Measurements from ENCODE around the gene NXN.
"Not testable (repeated sequence)": the region's sequence is repeated elsewhere in the genome, so short reads cannot be mapped to it uniquely, and the experiment has no call there.

NXN gene

DNA sequence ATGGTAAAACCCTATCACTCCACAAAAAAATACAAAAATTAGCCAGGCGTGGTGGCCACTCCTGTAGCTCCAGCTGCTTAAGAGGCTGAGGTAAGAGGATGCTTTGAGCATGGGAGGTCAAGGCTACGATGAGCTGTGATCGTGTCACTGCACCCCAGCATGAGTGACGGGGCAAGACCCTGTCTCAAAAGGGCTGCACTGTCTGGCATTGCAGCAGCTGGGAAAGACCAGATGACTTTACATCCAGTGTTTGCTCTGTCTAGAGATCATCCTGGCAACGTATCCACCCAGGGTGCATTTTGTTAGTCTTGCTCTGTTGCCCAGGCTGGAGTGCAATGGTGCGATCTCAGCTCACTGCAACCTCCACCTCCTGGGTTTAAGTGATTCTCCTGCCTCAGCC, 145.4 kb downstream of the NXN start:
- Histone ChIP-seq H3K9me3 (ENCODE audit: control insufficient read depth, low read length) (peaks cover 4% of the 10 kb centered on the region), H3K27ac (ENCODE audit: low read length, poor library complexity, severe bottlenecking) (no peak overlapping the region), H3K9ac (ENCODE audit: low read length) (no peak overlapping the region), H3K23ac (ENCODE audit: low read length in 2 of 2) (no peak overlapping the region), H3K14ac (ENCODE audit: low read length in 2 of 2) (no peak overlapping the region), H2BK15ac (ENCODE audit: low read depth, poor library complexity, severe bottlenecking) (no peak overlapping the region), H4K8ac (ENCODE audit: low read length) (peak overlapping the region; percentile 8), H3K4me1 (ENCODE audit: control insufficient read depth, insufficient read depth, low read depth, low read length) (peaks cover 11% of the 10 kb centered on the region), H3K79me1 (replicated peaks; ENCODE audit: low read length, poor library complexity, severe bottlenecking) (peaks cover 27% of the 10 kb centered on the region), H2AFZ (ENCODE audit: low read depth, low read length) (no peak overlapping the region), H3K4me3 (ENCODE audit: insufficient read depth in 1 of 2, low read depth in 1 of 2, low read length in 2 of 2) (no peak overlapping the region), H3K4me2 (ENCODE audit: low read length, poor library complexity, severe bottlenecking) (no peak overlapping the region), H2BK120ac (ENCODE audit: low read depth, low read length) (no peak overlapping the region), H3K36me3 (ENCODE audit: control insufficient read depth in 1 of 2, insufficient read depth in 2 of 2, low read depth in 1 of 2, low read length in 2 of 2) (peaks cover 0 to 3% of the 10 kb centered on the region in 2 experiments), H2AK5ac (ENCODE audit: low read length, severe bottlenecking) (peak overlapping the region; percentile 12), H2BK5ac (ENCODE audit: low read depth, low read length, poor library complexity, severe bottlenecking) (no peak overlapping the region), H3K27me3 (ENCODE audit: control insufficient read depth in 1 of 2, insufficient read depth in 1 of 2, low read length in 2 of 2) (no peaks in the 10 kb centered on the region), H3K18ac (ENCODE audit: low read depth in 1 of 2, low read length in 2 of 2) (peak overlapping the region in 1 of 2 experiments; percentile 26), H2BK12ac (ENCODE audit: low read length in 2 of 2) (peak overlapping the region in 1 of 2 experiments; percentile 0), H3K4ac (ENCODE audit: low read depth in 1 of 2, low read length in 2 of 2) (no peak overlapping the region), H4K91ac (ENCODE audit: low read length) (no peak overlapping the region)
- WGBS: 96% methylated on average over 6 of the region's 6 CpGs
- DNase-seq: no peak

DNA sequence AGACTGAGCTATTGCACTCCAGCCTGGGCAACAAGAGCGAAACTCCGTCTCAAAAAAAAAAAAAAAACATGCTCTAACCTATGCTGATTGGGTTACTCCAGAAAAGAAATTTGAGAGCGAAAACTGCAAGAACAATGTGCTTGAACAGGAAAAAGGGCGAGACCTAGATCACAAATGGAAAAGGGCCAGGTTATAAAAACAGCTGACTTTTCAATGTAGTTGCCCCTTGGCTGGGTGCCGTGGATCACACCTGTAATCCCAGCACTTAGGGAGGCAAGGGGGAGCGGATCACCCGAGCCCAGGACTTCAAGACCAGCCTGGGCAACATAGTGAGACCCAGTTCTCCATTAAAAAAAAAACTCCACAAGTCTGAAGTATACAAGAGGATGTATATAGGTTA, 148.6 kb downstream of the NXN start:
- H4K8ac ChIP-seq (ENCODE audit: low read length): no peak overlapping the region
- no peak overlapping the region for H3K4me2 ChIP-seq (ENCODE audit: low read length, poor library complexity, severe bottlenecking)
- 94% methylated on average over 7 of the region's 7 CpGs for WGBS
- no peak overlapping the region for H3K23ac ChIP-seq (ENCODE audit: low read length in 2 of 2)
- peaks cover 10% of the 10 kb centered on the region for H3K4me1 ChIP-seq (ENCODE audit: control insufficient read depth, insufficient read depth, low read depth, low read length)
- no peak overlapping the region for H2BK15ac ChIP-seq (ENCODE audit: low read depth, poor library complexity, severe bottlenecking)
- peaks cover 29% of the 10 kb centered on the region for H3K79me1 ChIP-seq (replicated peaks; ENCODE audit: low read length, poor library complexity, severe bottlenecking)
- DNase-seq: no peak
- H3K9me3 ChIP-seq (ENCODE audit: control insufficient read depth, low read length): peaks cover 4% of the 10 kb centered on the region
- no peak overlapping the region for H2AFZ ChIP-seq (ENCODE audit: low read depth, low read length)
- H3K27ac ChIP-seq (ENCODE audit: low read length, poor library complexity, severe bottlenecking): no peak overlapping the region
- H2AK5ac ChIP-seq (ENCODE audit: low read length, severe bottlenecking): no peak overlapping the region
- H2BK120ac ChIP-seq (ENCODE audit: low read depth, low read length): no peak overlapping the region
- H4K91ac ChIP-seq (ENCODE audit: low read length): no peak overlapping the region
- peaks cover 0 to 10% of the 10 kb centered on the region in 2 experiments for H3K36me3 ChIP-seq (ENCODE audit: control insufficient read depth in 1 of 2, insufficient read depth in 2 of 2, low read depth in 1 of 2, low read length in 2 of 2)
- H2BK12ac ChIP-seq (ENCODE audit: low read length in 2 of 2): no peak overlapping the region
- no peak overlapping the region for H3K4me3 ChIP-seq (ENCODE audit: insufficient read depth in 1 of 2, low read depth in 1 of 2, low read length in 2 of 2)
- no peak overlapping the region for H3K18ac ChIP-seq (ENCODE audit: low read depth in 1 of 2, low read length in 2 of 2)
- no peak overlapping the region for H3K4ac ChIP-seq (ENCODE audit: low read depth in 1 of 2, low read length in 2 of 2)
- no peak overlapping the region for H3K14ac ChIP-seq (ENCODE audit: low read length in 2 of 2)
- no peak overlapping the region for H2BK5ac ChIP-seq (ENCODE audit: low read depth, low read length, poor library complexity, severe bottlenecking)
- H3K27me3 ChIP-seq (ENCODE audit: control insufficient read depth in 1 of 2, insufficient read depth in 1 of 2, low read length in 2 of 2): no peaks in the 10 kb centered on the region
- no peak overlapping the region for H3K9ac ChIP-seq (ENCODE audit: low read length)

DNA sequence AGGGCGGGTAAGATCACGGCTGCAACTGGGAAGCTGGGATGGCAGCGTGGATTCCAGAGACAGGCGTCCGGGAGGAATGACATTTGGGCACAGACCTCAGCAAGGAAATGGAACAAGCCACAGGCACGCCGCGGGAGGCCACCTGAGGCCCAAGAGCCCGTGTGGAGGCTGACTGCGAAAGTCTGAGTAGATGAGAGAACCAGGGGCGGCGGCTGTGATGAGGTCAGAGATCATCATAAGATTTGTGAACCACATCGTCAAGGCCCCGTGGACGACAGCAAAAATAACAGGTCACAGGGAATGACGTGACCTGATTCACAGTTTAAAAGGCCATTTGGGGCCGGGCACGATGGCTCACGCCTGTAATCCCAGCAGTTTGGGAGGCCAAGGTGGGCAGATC, 149.2 kb downstream of the NXN start:
- no peak for DNase-seq
- peak overlapping the region; percentile 20 for H4K91ac ChIP-seq (ENCODE audit: low read length)
- H3K9ac ChIP-seq (ENCODE audit: low read length): no peak overlapping the region
- no peak overlapping the region for H3K23ac ChIP-seq (ENCODE audit: low read length in 2 of 2)
- H2AFZ ChIP-seq (ENCODE audit: low read depth, low read length): no peak overlapping the region
- peak overlapping the region; percentile 88 for H2BK15ac ChIP-seq (ENCODE audit: low read depth, poor library complexity, severe bottlenecking)
- no peak overlapping the region for H3K4me3 ChIP-seq (ENCODE audit: insufficient read depth in 1 of 2, low read depth in 1 of 2, low read length in 2 of 2)
- H3K4me1 ChIP-seq (ENCODE audit: control insufficient read depth, insufficient read depth, low read depth, low read length): peaks cover 9% of the 10 kb centered on the region
- no peak overlapping the region for H2AK5ac ChIP-seq (ENCODE audit: low read length, severe bottlenecking)
- H3K36me3 ChIP-seq (ENCODE audit: control insufficient read depth in 1 of 2, insufficient read depth in 2 of 2, low read depth in 1 of 2, low read length in 2 of 2): peaks cover 0 to 15% of the 10 kb centered on the region in 2 experiments
- H2BK120ac ChIP-seq (ENCODE audit: low read depth, low read length): peak overlapping the region; percentile 44
- no peak overlapping the region for H3K14ac ChIP-seq (ENCODE audit: low read length in 2 of 2)
- H3K27ac ChIP-seq (ENCODE audit: low read length, poor library complexity, severe bottlenecking): no peak overlapping the region
- no peak overlapping the region for H2BK5ac ChIP-seq (ENCODE audit: low read depth, low read length, poor library complexity, severe bottlenecking)
- H3K9me3 ChIP-seq (ENCODE audit: control insufficient read depth, low read length): peaks cover 4% of the 10 kb centered on the region
- peaks cover 34% of the 10 kb centered on the region for H3K79me1 ChIP-seq (replicated peaks; ENCODE audit: low read length, poor library complexity, severe bottlenecking)
- no peak overlapping the region for H3K4me2 ChIP-seq (ENCODE audit: low read length, poor library complexity, severe bottlenecking)
- H4K8ac ChIP-seq (ENCODE audit: low read length): peak overlapping the region; percentile 76
- H3K27me3 ChIP-seq (ENCODE audit: control insufficient read depth in 1 of 2, insufficient read depth in 1 of 2, low read length in 2 of 2): peaks cover 0 to 4% of the 10 kb centered on the region in 2 experiments
- no peak overlapping the region for H2BK12ac ChIP-seq (ENCODE audit: low read length in 2 of 2)
- H3K18ac ChIP-seq (ENCODE audit: low read depth in 1 of 2, low read length in 2 of 2): peak overlapping the region in 1 of 2 experiments; percentile 14
- H3K4ac ChIP-seq (ENCODE audit: low read depth in 1 of 2, low read length in 2 of 2): no peak overlapping the region
- WGBS: 58% methylated on average over 19 of the region's 19 CpGs

DNA sequence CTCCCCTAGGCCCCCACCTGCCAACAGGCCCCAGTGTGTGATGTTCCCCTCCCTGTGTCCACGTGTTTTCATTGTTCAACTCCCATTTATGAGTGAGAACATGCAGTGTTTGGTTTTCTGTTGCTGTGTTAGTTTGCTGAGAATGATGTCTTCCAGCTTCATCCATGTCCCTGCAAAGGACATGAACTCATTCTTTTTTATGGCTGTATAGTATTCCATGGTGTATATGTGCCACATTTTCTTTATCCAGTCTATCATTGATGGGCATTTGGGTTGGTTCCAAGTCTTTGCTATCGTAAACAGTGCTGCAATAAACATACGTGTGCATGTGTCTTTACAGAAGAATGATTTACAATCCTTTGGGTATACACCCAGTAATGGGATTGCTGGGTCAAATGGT, 150.0 kb downstream of the NXN start:
- H3K27me3 ChIP-seq (ENCODE audit: control insufficient read depth in 1 of 2, insufficient read depth in 1 of 2, low read length in 2 of 2); H2BK15ac ChIP-seq (ENCODE audit: low read depth, poor library complexity, severe bottlenecking); H3K23ac ChIP-seq (ENCODE audit: low read length in 2 of 2); H3K4me3 ChIP-seq (ENCODE audit: insufficient read depth in 1 of 2, low read depth in 1 of 2, low read length in 2 of 2); H3K9ac ChIP-seq (ENCODE audit: low read length); H2AFZ ChIP-seq (ENCODE audit: low read depth, low read length); H3K9me3 ChIP-seq (ENCODE audit: control insufficient read depth, low read length); H3K4ac ChIP-seq (ENCODE audit: low read depth in 1 of 2, low read length in 2 of 2); H2AK5ac ChIP-seq (ENCODE audit: low read length, severe bottlenecking); H4K91ac ChIP-seq (ENCODE audit: low read length); H2BK12ac ChIP-seq (ENCODE audit: low read length in 2 of 2); H2BK120ac ChIP-seq (ENCODE audit: low read depth, low read length); H4K8ac ChIP-seq (ENCODE audit: low read length); H2BK5ac ChIP-seq (ENCODE audit: low read depth, low read length, poor library complexity, severe bottlenecking); H3K27ac ChIP-seq (ENCODE audit: low read length, poor library complexity, severe bottlenecking); DNase-seq; H3K18ac ChIP-seq (ENCODE audit: low read depth in 1 of 2, low read length in 2 of 2); H3K4me1 ChIP-seq (ENCODE audit: control insufficient read depth, insufficient read depth, low read depth, low read length); H3K4me2 ChIP-seq (ENCODE audit: low read length, poor library complexity, severe bottlenecking); H3K14ac ChIP-seq (ENCODE audit: low read length in 2 of 2): not testable (repeated sequence)
- 71% methylated on average over 1 of the region's 3 CpGs for WGBS
- H3K36me3 ChIP-seq (ENCODE audit: control insufficient read depth in 1 of 2, insufficient read depth in 2 of 2, low read depth in 1 of 2, low read length in 2 of 2): peaks cover 0 to 22% of the 10 kb centered on the region in 2 experiments
- peaks cover 39% of the 10 kb centered on the region for H3K79me1 ChIP-seq (replicated peaks; ENCODE audit: low read length, poor library complexity, severe bottlenecking)
